ENCODE data around the gene TYMP. TPM values are rescaled to one million over a fixed set of nuclear protein-coding genes. Genes with fewer than 3 reads are reported as not detected.

The TYMP gene
- polyA plus RNA-seq, 2 of the 4 experiments (the other 2 are of a cell fraction): 5.9 to 9.0 TPM

GRCh38 chr22:50530877-50531545, 1.2 kb upstream of the TYMP start:
- Histone ChIP-seq H3K4me2 (peak overlapping the region; percentile 92), H3K27ac (peak overlapping the region; percentile 95 to 98), H3K9me3 (no peaks in the 10 kb centered on the region), H3K4me3 (peak overlapping the region; percentile 64), H3K4me1 (peaks cover 29% of the 10 kb centered on the region)
- POLR2A ChIA-PET: interaction anchor here (0.7 to 1.0 kb wide), 2 partner anchors 9 to 32 kb away, joined by 3 to 5 read pairs; partner anchors contain the start of gene SYCE3
- FAIRE-seq: no peak
- CTCF ChIA-PET: interaction anchor here (0.8 kb wide), 1 partner anchor 14 kb away, joined by 3 read pairs; the partner anchor contains the start of gene KLHDC7B
- TF ChIP-seq EHF (CRISPR knock-in tag; IDR thresholded peaks at IDR 0.05) (0 out of 2 replicates have a peak, but pooled peaks have one; percentile 23), FOSB (CRISPR knock-in tag; IDR thresholded peaks at IDR 0.05) (no peak), POLR2A (IDR thresholded peaks at IDR 0.05; ENCODE audit: low read length) (peak; percentile 67), JUN (IDR thresholded peaks at IDR 0.05) (peak in 1 of 2 experiments; percentile 21; a peak in 2 of 5 replicates), TFCP2L1 (CRISPR knock-in tag; IDR thresholded peaks at IDR 0.05) (0 out of 2 replicates have a peak, but pooled peaks have one; percentile 15)
- TF ChIP-seq, protein P1, sequence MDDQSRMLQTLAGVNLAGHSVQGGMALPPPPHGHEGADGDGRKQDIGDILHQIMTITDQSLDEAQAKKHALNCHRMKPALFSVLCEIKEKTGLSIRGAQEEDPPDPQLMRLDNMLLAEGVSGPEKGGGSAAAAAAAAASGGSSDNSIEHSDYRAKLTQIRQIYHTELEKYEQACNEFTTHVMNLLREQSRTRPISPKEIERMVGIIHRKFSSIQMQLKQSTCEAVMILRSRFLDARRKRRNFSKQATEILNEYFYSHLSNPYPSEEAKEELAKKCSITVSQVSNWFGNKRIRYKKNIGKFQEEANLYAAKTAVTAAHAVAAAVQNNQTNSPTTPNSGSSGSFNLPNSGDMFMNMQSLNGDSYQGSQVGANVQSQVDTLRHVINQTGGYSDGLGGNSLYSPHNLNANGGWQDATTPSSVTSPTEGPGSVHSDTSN (IDR thresholded peaks at IDR 0.05): peak; percentile 35; the same call in 1 of the 2 replicates
- ATAC-seq: peak; percentile 48 to 69
- DNase-seq (ENCODE audit: low read depth in 1 of 2, low spot score in 1 of 2): peak; percentile 60 to 91
- 0% methylated on average over 2 of the region's 53 CpGs for WGBS (ENCODE audit: missing lambda C conversion rate)

GRCh38 chr22:50530580-50530876, 716 bp upstream of the TYMP start:
- Histone ChIP-seq H3K4me2 (peak overlapping the region; percentile 92), H3K4me1 (peaks cover 29% of the 10 kb centered on the region), H3K9me3 (no peaks in the 10 kb centered on the region), H3K27ac (peak overlapping the region; percentile 95 to 98), H3K4me3 (peak overlapping the region; percentile 64)
- DNase-seq (ENCODE audit: low read depth in 1 of 2, low spot score in 1 of 2) (peak in 1 of 2 experiments; percentile 71), FAIRE-seq (no peak), ATAC-seq (peak in 1 of 2 experiments; percentile 0; a peak in 2 of 6 replicates)
- no peak for TF ChIP-seq EHF (CRISPR knock-in tag; IDR thresholded peaks at IDR 0.05)
- no peak for TF ChIP-seq HOXB13 (CRISPR knock-in tag; IDR thresholded peaks at IDR 0.05; ENCODE audit: low read depth)
- TF ChIP-seq NR3C1 (IDR thresholded peaks at IDR 0.05): no peak
- TF ChIP-seq, protein P2, sequence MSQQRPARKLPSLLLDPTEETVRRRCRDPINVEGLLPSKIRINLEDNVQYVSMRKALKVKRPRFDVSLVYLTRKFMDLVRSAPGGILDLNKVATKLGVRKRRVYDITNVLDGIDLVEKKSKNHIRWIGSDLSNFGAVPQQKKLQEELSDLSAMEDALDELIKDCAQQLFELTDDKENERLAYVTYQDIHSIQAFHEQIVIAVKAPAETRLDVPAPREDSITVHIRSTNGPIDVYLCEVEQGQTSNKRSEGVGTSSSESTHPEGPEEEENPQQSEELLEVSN (IDR thresholded peaks at IDR 0.05; ENCODE audit: borderline replicate concordance, low read depth): peak; percentile 21; the same call in 1 of the 2 replicates
- peak; percentile 23; the same call in 1 of the 2 replicates for TF ChIP-seq GATA3 (IDR thresholded peaks at IDR 0.05; ENCODE audit: borderline replicate concordance)
- 0 out of 2 replicates have a peak, but pooled peaks have one; percentile 14 for TF ChIP-seq HOXB5 (CRISPR knock-in tag; IDR thresholded peaks at IDR 0.05)
- 0 out of 5 replicates have a peak, but pooled peaks of 1 of the 2 experiments have one; percentile 3 for TF ChIP-seq JUN (IDR thresholded peaks at IDR 0.05)
- CTCF ChIA-PET: no interaction called here
- POLR2A ChIA-PET: interaction anchor here (0.7 kb wide), 1 partner anchor 9 kb away, joined by 5 read pairs; no protein-coding TSS in a partner anchor
- no CpG with 5 or more reads among the region's 21 CpGs for whole genome bisulfite sequencing (ENCODE audit: missing lambda C conversion rate)

DNA sequence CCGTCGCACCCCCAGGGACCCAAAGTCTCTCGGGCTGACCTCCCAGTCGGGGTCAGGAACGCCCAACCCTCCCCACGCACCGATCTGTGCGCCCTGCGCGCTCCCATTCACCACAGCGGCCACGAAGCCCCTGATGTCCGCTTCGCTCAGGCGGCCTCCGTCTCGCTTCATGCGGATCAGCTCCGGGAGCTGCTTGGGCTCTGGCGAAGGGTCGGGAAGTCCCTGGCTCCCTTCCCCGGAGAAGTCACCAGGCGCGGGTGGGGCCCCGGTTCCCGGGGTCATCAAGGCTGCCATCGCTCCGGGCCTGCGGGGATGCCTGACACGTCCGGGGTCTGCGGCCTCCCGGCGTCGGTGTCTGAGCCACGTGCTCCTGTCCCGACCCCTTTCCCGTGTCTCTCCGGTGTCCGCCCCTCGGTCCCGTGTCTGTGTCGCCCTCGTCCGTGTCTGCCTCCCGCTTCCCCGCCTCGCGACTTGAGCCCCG, 356 bp downstream of the TYMP start:
- Histone ChIP-seq H3K9me3 (no peaks in the 10 kb centered on the region), H3K4me2 (peak overlapping the region; percentile 92), H3K27ac (peak overlapping the region; percentile 95 to 98), H3K4me1 (peaks cover 30% of the 10 kb centered on the region), H3K4me3 (peak overlapping the region; percentile 64)
- DNase-seq (ENCODE audit: low read depth in 1 of 2, low spot score in 1 of 2): no peak
- WGBS (ENCODE audit: missing lambda C conversion rate): 97% methylated on average over 6 of the region's 50 CpGs
- no peak for ATAC-seq
- TF ChIP-seq ZFP36 (IDR thresholded peaks at IDR 0.05; ENCODE audit: borderline replicate concordance, partially characterized antibody) (no peak), HOXA7 (CRISPR knock-in tag; IDR thresholded peaks at IDR 0.05) (0 out of 2 replicates have a peak, but pooled peaks have one; percentile 59), CHD2 (IDR thresholded peaks at IDR 0.05; ENCODE audit: low read length, partially characterized antibody) (no peak), TFCP2L1 (CRISPR knock-in tag; IDR thresholded peaks at IDR 0.05) (0 out of 2 replicates have a peak, but pooled peaks have one; percentile 50), EP300 (IDR thresholded peaks at IDR 0.05) (no peak)
- FAIRE-seq: no peak
- ChIA-PET POLR2A (interaction anchor here (1.0 to 1.2 kb wide), 4 partner anchors 20 to 53 kb away, joined by 3 to 4 read pairs (median 3); partner anchors contain the start of genes CHKB, LMF2, NCAPH2 and SYCE3), CTCF (interaction anchor here (1.2 to 3.0 kb wide), 3 partner anchors 11 to 90 kb away, joined by 4 to 19 read pairs (median 4); partner anchors contain the start of gene SYCE3)

Data from A549 (cell line).